Mucosa of rectum (tissue), 2 donors: ENCODE measurements around the gene GTF2A1.

Source experiments
- H3K27ac ChIP-seq, 2 donors: one replicate each; pipeline ENCODE4 v1.7.0; 2013; ENCODE audit warnings: inconsistent platforms in 2 of 2, low read depth in 2 of 2, low read length in 2 of 2
- H3K27me3 ChIP-seq, 2 donors: one replicate each; pipeline ENCODE4 v1.7.0; 2013; ENCODE audit warnings: low read length in 2 of 2; ENCODE audit not compliant: control insufficient read depth in 2 of 2, insufficient read depth in 2 of 2
- H3K36me3 ChIP-seq, 2 donors: one replicate each; pipeline ENCODE4 v1.7.0; 2013; ENCODE audit warnings: low read length in 2 of 2; ENCODE audit not compliant: control insufficient read depth in 2 of 2, insufficient read depth in 2 of 2
- H3K4me1 ChIP-seq, 2 donors: one replicate each; pipeline ENCODE4 v1.7.0; 2013; ENCODE audit warnings: low read length in 2 of 2, mild to moderate bottlenecking in 1 of 2; ENCODE audit not compliant: control insufficient read depth in 2 of 2, insufficient read depth in 2 of 2
- H3K4me3 ChIP-seq, 2 donors: one replicate each; pipeline ENCODE4 v1.7.0; 2013; ENCODE audit warnings: low read length in 2 of 2
- H3K9ac ChIP-seq, 2 donors: one replicate each; pipeline ENCODE4 v1.7.0; 2013; ENCODE audit warnings: low read length in 2 of 2, low read depth in 1 of 2, mild to moderate bottlenecking in 1 of 2
- H3K9me3 ChIP-seq, 2 donors: one replicate each; pipeline ENCODE4 v1.7.0; 2013; ENCODE audit warnings: low read length in 2 of 2; ENCODE audit not compliant: control insufficient read depth in 2 of 2
- donor health status: healthy.
- donor health status: Normal muscosa, but diverticular disease.

The GTF2A1 gene

GRCh38 chr14:81147140-81147897, 73.4 kb downstream of the GTF2A1 start:
- no peaks in the 10 kb centered on the region for H3K36me3 ChIP-seq
- H3K9ac ChIP-seq: no peak overlapping the region
- no peaks in the 10 kb centered on the region for H3K27me3 ChIP-seq
- no peaks in the 10 kb centered on the region for H3K4me1 ChIP-seq
- no peak overlapping the region for H3K27ac ChIP-seq
- H3K9me3 ChIP-seq: no peaks in the 10 kb centered on the region
- no peak overlapping the region for H3K4me3 ChIP-seq

DNA sequence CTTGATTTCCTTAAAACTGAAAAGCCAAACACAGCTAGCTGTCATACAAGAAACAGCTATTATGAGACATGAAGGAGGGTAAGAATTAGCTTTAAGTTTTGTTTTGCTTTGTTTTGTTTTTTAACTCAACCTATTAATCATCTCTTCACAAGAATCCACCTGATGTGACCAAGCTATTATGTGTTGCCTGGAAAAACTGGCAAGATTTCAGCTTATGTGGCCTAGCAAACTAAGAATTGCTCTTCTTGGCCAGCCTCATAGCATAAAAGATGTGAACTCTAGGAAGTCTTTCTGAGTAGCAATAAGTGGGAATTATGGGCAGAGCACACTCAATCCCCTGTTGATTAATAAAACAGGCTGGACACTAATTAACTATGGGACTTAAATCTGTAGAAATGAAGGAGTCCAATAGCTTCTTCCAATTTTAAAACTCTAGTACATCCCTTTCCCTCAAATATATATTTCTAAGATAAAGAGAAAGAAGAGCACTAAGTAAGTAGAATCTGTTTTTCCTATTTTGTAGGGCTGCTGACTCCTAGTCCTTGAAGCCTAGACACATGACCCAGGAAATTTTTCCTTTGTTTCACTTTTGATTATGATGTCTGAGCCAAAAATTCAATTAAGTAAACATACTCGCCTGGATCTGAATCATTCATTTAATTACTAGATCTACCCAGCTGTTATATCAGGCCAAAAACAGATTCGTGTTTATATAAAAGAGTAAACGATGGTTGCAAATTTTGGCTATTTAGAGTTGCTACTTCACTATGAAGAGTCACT, 75.7 kb downstream of the GTF2A1 start:
- H3K27ac ChIP-seq: no peak overlapping the region
- no peaks in the 10 kb centered on the region for H3K4me1 ChIP-seq
- H3K36me3 ChIP-seq: no peaks in the 10 kb centered on the region
- no peak overlapping the region for H3K4me3 ChIP-seq
- H3K9me3 ChIP-seq: no peaks in the 10 kb centered on the region
- H3K9ac ChIP-seq: no peak overlapping the region
- no peaks in the 10 kb centered on the region for H3K27me3 ChIP-seq

GRCh38 chr14:81143793-81144192, 77.0 kb downstream of the GTF2A1 start:
- Histone ChIP-seq H3K27ac (no peak overlapping the region), H3K27me3 (no peaks in the 10 kb centered on the region)

DNA sequence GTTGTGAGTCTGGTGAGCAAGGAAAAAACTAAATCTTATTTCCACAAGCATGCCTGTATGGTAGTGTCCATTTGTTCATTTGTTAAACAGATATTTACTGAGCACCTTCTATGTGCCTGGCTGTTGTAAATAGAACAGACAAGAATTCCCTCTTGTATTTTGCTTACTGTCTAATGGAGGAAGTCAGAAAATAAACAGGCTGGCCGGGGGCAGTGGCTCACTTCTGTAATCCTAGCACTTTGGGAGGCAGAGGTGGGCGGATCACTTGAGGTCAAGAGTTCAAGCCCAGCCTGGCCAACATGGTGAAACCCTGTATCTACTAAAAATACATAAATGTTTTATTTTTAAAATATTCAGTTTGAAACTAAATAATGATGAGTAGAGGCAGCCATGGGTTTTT, 79.3 kb downstream of the GTF2A1 start:
- no peaks in the 10 kb centered on the region for H3K27me3 ChIP-seq
- H3K4me1 ChIP-seq: no peaks in the 10 kb centered on the region
- H3K9ac ChIP-seq: no peak overlapping the region
- H3K36me3 ChIP-seq: no peaks in the 10 kb centered on the region
- no peaks in the 10 kb centered on the region for H3K9me3 ChIP-seq
- H3K27ac ChIP-seq: no peak overlapping the region
- no peak overlapping the region for H3K4me3 ChIP-seq

More at GRCh38 chr14:81143793-81144192, 77.0 kb downstream of the GTF2A1 start:
- H3K36me3 ChIP-seq: no peaks in the 10 kb centered on the region
- no peak overlapping the region for H3K9ac ChIP-seq
- H3K9me3 ChIP-seq: no peaks in the 10 kb centered on the region
- no peak overlapping the region for H3K4me3 ChIP-seq
- H3K4me1 ChIP-seq: no peaks in the 10 kb centered on the region

DNA sequence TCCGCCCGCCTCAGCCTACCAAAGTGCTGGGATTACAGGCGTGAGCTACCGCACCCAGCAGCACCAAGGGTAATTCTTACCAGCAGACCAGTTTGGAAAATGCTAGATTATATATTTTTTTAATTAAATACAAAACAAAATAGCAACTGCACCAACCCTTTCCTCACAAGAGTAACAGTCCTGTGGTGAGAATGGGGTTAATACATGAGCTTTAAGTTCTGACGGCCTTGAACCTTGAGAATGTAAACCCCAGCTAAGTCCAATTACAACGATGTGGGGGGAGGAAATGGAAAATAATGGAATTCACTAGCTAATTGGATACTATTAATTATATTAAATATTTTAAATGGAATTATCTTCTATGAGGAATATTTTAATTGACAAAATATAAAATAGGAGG, 82.3 kb downstream of the GTF2A1 start:
- H3K4me3 ChIP-seq: no peak overlapping the region
- no peaks in the 10 kb centered on the region for H3K4me1 ChIP-seq
- H3K9me3 ChIP-seq: no peaks in the 10 kb centered on the region
- no peak overlapping the region for H3K27ac ChIP-seq
- no peaks in the 10 kb centered on the region for H3K27me3 ChIP-seq
- H3K9ac ChIP-seq: no peak overlapping the region
- no peaks in the 10 kb centered on the region for H3K36me3 ChIP-seq

- Histone ChIP-seq H3K9ac (no peak overlapping the region), H3K9me3 (no peaks in the 10 kb centered on the region), H3K27ac (no peak overlapping the region), H3K4me3 (no peak overlapping the region), H3K4me1 (no peaks in the 10 kb centered on the region), H3K36me3 (no peaks in the 10 kb centered on the region), H3K27me3 (no peaks in the 10 kb centered on the region)
Observed at GRCh38 chr14:81137316-81137715, 83.4 kb downstream of the GTF2A1 start.

DNA sequence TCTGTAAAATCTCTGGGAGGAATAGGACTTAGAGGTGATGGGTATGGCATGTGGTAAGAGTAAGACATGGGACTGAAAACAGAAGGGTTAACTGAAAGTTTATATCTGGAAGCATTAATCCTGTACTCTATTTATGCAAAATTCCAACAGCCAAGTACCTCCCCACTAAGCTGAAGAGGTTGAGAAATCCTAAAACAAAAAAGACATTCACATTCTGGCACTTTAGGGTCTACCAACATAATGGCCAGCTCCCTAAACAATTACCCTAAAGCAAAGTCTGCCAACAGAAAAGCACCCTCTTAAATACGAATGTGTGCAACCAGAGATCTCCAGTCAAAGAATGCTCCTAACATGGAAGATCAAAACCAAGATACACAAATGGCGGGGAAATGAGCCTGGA, 87.4 kb downstream of the GTF2A1 start:
- Histone ChIP-seq H3K9me3 (no peaks in the 10 kb centered on the region), H3K4me3 (no peak overlapping the region), H3K27ac (no peak overlapping the region)

DNA sequence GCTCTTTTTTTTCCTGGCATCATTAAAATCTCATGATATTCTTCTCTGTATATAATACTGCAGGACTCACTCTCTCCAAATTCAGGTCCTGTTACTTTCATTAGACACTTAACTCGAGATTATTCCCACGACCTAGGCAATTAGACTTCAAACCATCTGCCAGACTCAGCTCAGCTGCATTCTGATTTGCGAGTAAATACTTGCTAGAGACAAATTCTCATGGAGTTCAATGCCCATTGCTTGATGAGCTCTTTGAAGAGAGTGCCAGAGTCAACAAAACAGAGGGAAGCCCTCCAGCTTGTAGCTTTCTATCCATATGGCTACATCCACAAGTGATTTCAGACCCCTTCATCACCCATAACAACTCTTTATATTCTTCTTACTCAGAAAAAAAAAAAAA, 88.3 kb downstream of the GTF2A1 start:
- Histone ChIP-seq H3K27me3 (no peaks in the 10 kb centered on the region), H3K9ac (no peak overlapping the region), H3K36me3 (no peaks in the 10 kb centered on the region), H3K27ac (no peak overlapping the region), H3K9me3 (no peaks in the 10 kb centered on the region), H3K4me3 (no peak overlapping the region), H3K4me1 (no peaks in the 10 kb centered on the region)

More for the DNA sequence above, 87.4 kb downstream of the GTF2A1 start:
- Histone ChIP-seq H3K4me1 (no peaks in the 10 kb centered on the region), H3K9ac (no peak overlapping the region), H3K36me3 (no peaks in the 10 kb centered on the region), H3K27me3 (no peaks in the 10 kb centered on the region)

DNA sequence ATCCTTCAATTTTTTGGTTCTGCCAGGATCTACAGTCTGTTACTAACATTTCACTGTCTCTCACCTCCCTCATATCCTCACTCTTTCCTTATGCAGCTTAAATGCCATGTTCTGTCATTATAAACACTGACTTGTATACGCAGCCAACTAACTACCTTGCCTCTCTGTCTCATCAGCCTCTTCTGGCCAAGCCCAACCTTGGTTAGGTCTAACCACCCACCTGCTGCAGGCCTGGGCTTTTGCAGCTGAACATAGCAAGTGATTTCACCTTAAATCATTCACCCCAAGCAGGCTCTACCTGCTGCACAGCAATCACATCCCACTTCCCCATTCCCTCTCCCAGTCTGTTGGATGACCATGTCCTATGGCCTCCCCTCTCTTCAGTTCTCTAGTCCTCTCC, 91.5 kb downstream of the GTF2A1 start:
- Histone ChIP-seq H3K4me1 (no peaks in the 10 kb centered on the region), H3K27me3 (no peaks in the 10 kb centered on the region), H3K9me3 (no peaks in the 10 kb centered on the region), H3K27ac (no peak overlapping the region), H3K36me3 (no peaks in the 10 kb centered on the region), H3K9ac (no peak overlapping the region), H3K4me3 (no peak overlapping the region)

GRCh38 chr14:81127785-81128184, 93.0 kb downstream of the GTF2A1 start:
- Histone ChIP-seq H3K27ac (no peak overlapping the region), H3K4me3 (no peak overlapping the region), H3K9ac (no peak overlapping the region), H3K36me3 (no peaks in the 10 kb centered on the region), H3K27me3 (no peaks in the 10 kb centered on the region), H3K9me3 (no peaks in the 10 kb centered on the region), H3K4me1 (no peaks in the 10 kb centered on the region)
